ENCODE measurements around the gene NCKAP5L. TPM values are rescaled to one million over a fixed set of nuclear protein-coding genes. Genes with fewer than 3 reads are reported as not detected.

NCKAP5L gene
- polyA plus RNA-seq, 2 of the 4 experiments (the other 2 are of a cell fraction): 3.0 to 8.5 TPM

GRCh38 chr12:49808686-49809380 lies 19.4 kb downstream of the NCKAP5L start (continued):
- TF ChIP-seq FOSL2 (IDR thresholded peaks at IDR 0.05) (no peak), FOSL2 (CRISPR knock-in tag; IDR thresholded peaks at IDR 0.05) (no peak), FOXS1 (CRISPR knock-in tag; IDR thresholded peaks at IDR 0.05) (no peak), KDM1A (IDR thresholded peaks at IDR 0.05; ENCODE audit: low read depth) (no peak), EHMT2 (IDR thresholded peaks at IDR 0.05; ENCODE audit: low read depth) (no peak), JUN (IDR thresholded peaks at IDR 0.05) (no peak), RCOR1 (IDR thresholded peaks at IDR 0.05; ENCODE audit: low read depth, low read length) (no peak)

GRCh38 chr12:49807991-49808580 lies 20.1 kb downstream of the NCKAP5L start:
- no peak overlapping the region for H3K4me3 ChIP-seq
- H3K27ac ChIP-seq: no peak overlapping the region
- DNase-seq (ENCODE audit: low read depth in 1 of 2, low spot score in 1 of 2) (no peak), FAIRE-seq (no peak), ATAC-seq (no peak)
- H3K4me1 ChIP-seq: no peaks in the 10 kb centered on the region
- POLR2A ChIA-PET: no interaction called here
- H3K4me2 ChIP-seq: no peak overlapping the region
- 87% methylated on average over 11 of the region's 12 CpGs for WGBS (ENCODE audit: missing lambda C conversion rate)
- TF ChIP-seq NR3C1 (IDR thresholded peaks at IDR 0.05): no peak
- TF ChIP-seq USF2 (IDR thresholded peaks at IDR 0.05): no peak
- TF ChIP-seq POLR2A (IDR thresholded peaks at IDR 0.05; ENCODE audit: low read length): no peak
- TF ChIP-seq ZFP36 (IDR thresholded peaks at IDR 0.05; ENCODE audit: borderline replicate concordance, partially characterized antibody): no peak
- no peak for TF ChIP-seq TFCP2L1 (CRISPR knock-in tag; IDR thresholded peaks at IDR 0.05)
- TF ChIP-seq EP300 (IDR thresholded peaks at IDR 0.05): no peak
- TF ChIP-seq MAX (IDR thresholded peaks at IDR 0.05): no peak
- no peak for TF ChIP-seq GATA3 (IDR thresholded peaks at IDR 0.05; ENCODE audit: borderline replicate concordance)
- no peak for TF ChIP-seq REST (IDR thresholded peaks at IDR 0.05)
- no peak for TF ChIP-seq SMC3 (IDR thresholded peaks at IDR 0.05)
- TF ChIP-seq KDM1A (IDR thresholded peaks at IDR 0.05; ENCODE audit: low read depth): no peak
- no peak for TF ChIP-seq HOXB5 (CRISPR knock-in tag; IDR thresholded peaks at IDR 0.05)
- no peak for TF ChIP-seq HEYL (CRISPR knock-in tag; IDR thresholded peaks at IDR 0.05)
- TF ChIP-seq PHF8 (IDR thresholded peaks at IDR 0.05; ENCODE audit: borderline replicate concordance, low read depth): no peak
- no peak for TF ChIP-seq HMGXB4 (CRISPR knock-in tag; IDR thresholded peaks at IDR 0.05; ENCODE audit: borderline replicate concordance)
- TF ChIP-seq ESRRA (IDR thresholded peaks at IDR 0.05; ENCODE audit: borderline replicate concordance, low read length): no peak
- TF ChIP-seq BHLHE40 (IDR thresholded peaks at IDR 0.05; ENCODE audit: low read depth, low read length): no peak
- CTCF ChIA-PET: interaction anchor here (1.3 to 1.9 kb wide), 4 partner anchors 29 to 248 kb away, joined by 3 to 9 read pairs (median 4); no protein-coding TSS in a partner anchor
- H3K9me3 ChIP-seq: no peaks in the 10 kb centered on the region

Measured in A549 (cell line).